Body of pancreas (tissue), 4 donors: ENCODE results near the gene OMD. TPM values are rescaled to one million over a fixed set of nuclear protein-coding genes. Genes with fewer than 3 reads are reported as not detected.

Source experiments
- ATAC-seq: fragments of 150-250 bp; one replicate; pipeline ENCODE4 v1.9.1; 2016
- DNase-seq, 4 donors: peaks; one replicate each; pipeline ENCODE4 v3.0.0-alpha.2; 2019
- H3K27ac ChIP-seq, 4 donors: fragments of 200-600 bp; sonication (generic); 1 replicate in 3 of 4; 2 replicates in 1 of 4; pipeline versions ENCODE4 v1.5.1 to v1.6.1; 2016 to 2019; ENCODE audit warnings: mild to moderate bottlenecking in 1 of 4, mixed read lengths in 1 of 4, moderate library complexity in 1 of 4
- H3K27me3 ChIP-seq, 2 donors: fragments of 200-600 bp; sonication (generic); one replicate each; pipeline ENCODE4 v1.6.0; 2016; ENCODE audit warnings: mild to moderate bottlenecking in 1 of 2
- H3K36me3 ChIP-seq, 2 donors: fragments of 200-600 bp; sonication (generic); replicated peaks in 1 of 2; 2 replicates each; pipeline ENCODE4 v1.5.1; 2016; ENCODE audit warnings: low read depth in 2 of 2; ENCODE audit not compliant: insufficient read depth in 1 of 2
- H3K4me1 ChIP-seq: fragments of 200-600 bp; sonication (generic); one replicate; pipeline ENCODE4 v1.6.0; 2016
- H3K4me3 ChIP-seq, 2 donors: fragments of 200-600 bp; sonication (generic); 1 replicate in 1 of 2; 2 replicates in 1 of 2; pipeline ENCODE4 v1.5.1; 2016 to 2019
- H3K9me3 ChIP-seq, 3 donors: fragments of 200-600 bp; sonication (generic); 1 replicate in 2 of 3; 2 replicates in 1 of 3; pipeline ENCODE4 v1.5.1; 2016
- POLR2A ChIP-seq, 3 donors: fragments of 450-650 bp; IDR thresholded peaks; one replicate each; pipeline ENCODE4 v1.6.1; 2016; ENCODE audit warnings: antibody characterized with exemption in 3 of 3, mild to moderate bottlenecking in 2 of 3
- WGBS, 2 donors: methylation state at CpG; one replicate each; pipeline ENCODE4 v1.1.5; 2017; 5-methylcytosine and 5-hydroxymethylcytosine counted together
- intact Hi-C: fragments of 100-400 bp; cut with DNase I; formaldehyde crosslinking; loops from one replicate; pipeline ENCODE4 v1.15.1; 2023
- total RNA-seq, 2 donors: library from RNA; depleted of rRNA; stranded (reverse); fragments of >200 nt; gene quantifications; one replicate each; pipeline ENCODE4 v1.1.0, GENCODE V29; 2016
- TF ChIP-seq, protein P1 (sequence below), 7 experiments: fragments of 450-650 bp in 4 of 7; fragments of 200-600 bp in 3 of 7; sonication (generic) in 3 of 7; IDR thresholded peaks; one replicate each; pipeline ENCODE4 v1.5.1; 2016 to 2019; ENCODE audit warnings: antibody characterized with exemption in 7 of 7

The OMD gene
- total RNA-seq, 2 donors from 2014 or later = 0.33 to 4.9 TPM

DNA sequence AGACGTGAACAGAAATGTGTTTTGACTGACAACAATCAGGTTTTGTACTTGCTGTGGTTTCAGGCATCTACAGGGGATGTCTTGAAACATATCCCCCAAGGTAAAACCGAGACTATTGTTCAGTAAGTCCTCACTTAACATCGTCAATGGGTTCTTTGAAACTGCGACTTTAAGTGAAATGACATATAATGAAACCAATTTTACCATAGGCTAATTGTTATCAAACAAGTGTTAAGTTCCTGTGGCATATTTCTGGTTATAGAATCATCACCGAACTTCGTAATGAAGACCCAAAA lies 16.4 kb upstream of the OMD start:
- DNase-seq (no peak), ATAC-seq (no peak)
- no peaks in the 10 kb centered on the region for H3K9me3 ChIP-seq
- TF ChIP-seq POLR2A (IDR thresholded peaks at IDR 0.05) = no peak
- TF ChIP-seq, protein P1, sequence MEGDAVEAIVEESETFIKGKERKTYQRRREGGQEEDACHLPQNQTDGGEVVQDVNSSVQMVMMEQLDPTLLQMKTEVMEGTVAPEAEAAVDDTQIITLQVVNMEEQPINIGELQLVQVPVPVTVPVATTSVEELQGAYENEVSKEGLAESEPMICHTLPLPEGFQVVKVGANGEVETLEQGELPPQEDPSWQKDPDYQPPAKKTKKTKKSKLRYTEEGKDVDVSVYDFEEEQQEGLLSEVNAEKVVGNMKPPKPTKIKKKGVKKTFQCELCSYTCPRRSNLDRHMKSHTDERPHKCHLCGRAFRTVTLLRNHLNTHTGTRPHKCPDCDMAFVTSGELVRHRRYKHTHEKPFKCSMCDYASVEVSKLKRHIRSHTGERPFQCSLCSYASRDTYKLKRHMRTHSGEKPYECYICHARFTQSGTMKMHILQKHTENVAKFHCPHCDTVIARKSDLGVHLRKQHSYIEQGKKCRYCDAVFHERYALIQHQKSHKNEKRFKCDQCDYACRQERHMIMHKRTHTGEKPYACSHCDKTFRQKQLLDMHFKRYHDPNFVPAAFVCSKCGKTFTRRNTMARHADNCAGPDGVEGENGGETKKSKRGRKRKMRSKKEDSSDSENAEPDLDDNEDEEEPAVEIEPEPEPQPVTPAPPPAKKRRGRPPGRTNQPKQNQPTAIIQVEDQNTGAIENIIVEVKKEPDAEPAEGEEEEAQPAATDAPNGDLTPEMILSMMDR (IDR thresholded peaks at IDR 0.05) = no peak
- no peak overlapping the region for H3K4me3 ChIP-seq
- intact Hi-C loops = no loop called here
- no peaks in the 10 kb centered on the region for H3K27me3 ChIP-seq
- whole genome bisulfite sequencing, 2 donors = 82 to 87% methylated on average over 6 of the region's 6 CpGs
- no peaks in the 10 kb centered on the region for H3K36me3 ChIP-seq
- no peak overlapping the region for H3K27ac ChIP-seq
- H3K4me1 ChIP-seq = no peaks in the 10 kb centered on the region

DNA sequence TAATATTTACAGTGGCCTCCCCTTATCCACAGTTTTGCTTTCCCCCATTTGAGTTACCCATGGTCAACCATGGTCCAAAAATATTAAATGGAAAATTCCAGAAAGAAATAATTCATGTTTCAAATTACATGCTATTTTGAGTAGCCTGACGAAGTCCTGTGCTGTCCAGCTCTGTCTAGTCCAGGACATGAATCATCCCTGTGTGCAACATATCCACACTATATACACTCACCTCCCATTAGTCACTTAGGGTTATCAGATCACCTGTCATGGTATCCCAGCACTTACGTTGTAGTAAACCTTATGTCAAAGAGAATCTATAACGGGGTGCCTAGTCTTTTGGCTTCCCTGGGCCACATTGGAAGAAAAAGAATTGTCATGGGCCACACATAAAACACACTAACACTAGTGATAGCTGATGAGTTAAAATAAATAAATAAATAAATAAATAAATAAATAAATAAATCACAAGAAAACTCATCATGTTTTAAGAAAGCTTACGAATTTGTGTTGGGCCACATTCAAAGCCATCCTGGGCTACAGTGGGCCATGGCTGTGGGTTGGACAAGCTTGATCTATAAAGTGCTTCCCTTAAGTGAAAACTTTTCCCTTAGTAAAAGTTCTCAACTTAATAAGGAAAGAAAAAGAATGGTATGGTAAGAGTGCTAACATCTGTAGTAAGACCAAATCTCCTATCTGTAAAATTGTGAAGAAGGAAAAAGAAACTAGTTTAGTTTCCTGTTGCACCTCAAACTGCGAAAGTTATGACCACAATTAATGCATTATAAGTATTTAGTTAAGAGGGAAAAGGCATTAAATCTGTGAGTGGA lies 15.9 kb upstream of the OMD start:
- TF ChIP-seq, protein P1 (IDR thresholded peaks at IDR 0.05) = no peak
- TF ChIP-seq POLR2A (IDR thresholded peaks at IDR 0.05) = no peak
- DNase-seq = no peak
- Histone ChIP-seq H3K4me1 (no peaks in the 10 kb centered on the region), H3K4me3 (no peak overlapping the region), H3K27me3 (no peaks in the 10 kb centered on the region), H3K27ac (no peak overlapping the region), H3K9me3 (no peaks in the 10 kb centered on the region), H3K36me3 (no peaks in the 10 kb centered on the region)
- ATAC-seq = no peak
- intact Hi-C loops = no loop called here
- WGBS, 2 donors = 83 to 84% methylated on average over 5 of the region's 5 CpGs

DNA sequence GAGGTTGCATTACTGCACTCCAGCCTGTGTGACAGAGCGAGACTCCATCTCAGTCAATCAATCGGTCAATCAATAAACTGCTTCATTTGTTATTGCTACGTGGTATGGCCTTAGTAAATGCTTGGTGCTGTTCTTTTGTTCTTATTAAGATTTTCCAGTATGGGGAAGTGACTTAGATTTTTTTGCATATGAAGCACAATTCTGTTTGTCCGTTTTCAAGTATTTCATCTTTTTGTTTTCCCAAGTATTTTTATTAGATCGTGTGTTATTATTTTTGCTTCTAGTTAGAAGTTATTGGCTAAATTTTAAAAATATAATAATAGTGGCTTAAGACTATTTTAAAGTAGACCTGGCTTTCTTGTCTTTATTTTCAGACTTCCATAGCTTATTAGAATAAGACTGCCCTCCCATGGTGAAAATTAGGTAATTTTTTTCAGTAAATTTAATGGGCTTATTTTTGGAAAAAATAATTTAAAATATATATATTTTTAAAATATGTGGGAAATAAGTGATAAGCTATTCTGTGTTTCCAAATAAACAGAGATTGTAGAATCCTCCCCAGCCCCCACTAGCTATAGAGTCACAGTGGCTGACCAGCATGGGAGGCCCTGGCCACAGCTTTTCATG lies 14.7 kb upstream of the OMD start:
- Histone ChIP-seq H3K27me3 (no peaks in the 10 kb centered on the region), H3K27ac (no peak overlapping the region), H3K4me3 (no peak overlapping the region), H3K9me3 (no peaks in the 10 kb centered on the region), H3K36me3 (no peaks in the 10 kb centered on the region), H3K4me1 (no peaks in the 10 kb centered on the region)
- no peak for DNase-seq
- ATAC-seq = no peak
- intact Hi-C loops = no loop called here
- WGBS, 2 donors = 75 to 83% methylated on average over 5 of the region's 5 CpGs
- no peak for TF ChIP-seq POLR2A (IDR thresholded peaks at IDR 0.05)
- TF ChIP-seq, protein P1 (IDR thresholded peaks at IDR 0.05) = peak in 1 of 7 experiments; percentile 27

DNA sequence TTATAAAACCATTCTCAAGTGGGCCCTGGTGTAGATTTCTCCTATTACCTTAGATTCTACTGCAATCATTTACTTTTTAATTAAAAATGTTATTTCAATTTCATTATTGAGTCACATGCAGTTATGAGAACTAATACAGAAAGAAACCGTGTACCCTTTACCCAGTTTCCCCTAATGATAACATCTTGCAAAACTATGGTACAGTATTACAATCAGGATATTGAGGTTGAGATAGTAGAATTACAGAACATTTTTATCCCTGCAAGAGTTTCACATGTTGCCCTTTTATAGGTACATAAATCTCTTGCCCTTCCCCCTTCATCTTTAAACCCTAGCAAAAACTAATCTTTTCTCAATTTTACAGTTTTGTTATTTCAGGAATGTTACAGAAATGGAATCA lies 11.0 kb upstream of the OMD start:
- intact Hi-C loops = no loop called here
- no peak for TF ChIP-seq POLR2A (IDR thresholded peaks at IDR 0.05)
- TF ChIP-seq, protein P1 (IDR thresholded peaks at IDR 0.05) = no peak
- H3K36me3 ChIP-seq = no peaks in the 10 kb centered on the region
- H3K27ac ChIP-seq = no peak overlapping the region
- H3K9me3 ChIP-seq = no peaks in the 10 kb centered on the region
- ATAC-seq (no peak), DNase-seq (no peak)
- H3K27me3 ChIP-seq = no peaks in the 10 kb centered on the region
- no peak overlapping the region for H3K4me3 ChIP-seq
- WGBS, 2 donors = 77 to 93% methylated on average over 1 of the region's 1 CpG
- no peaks in the 10 kb centered on the region for H3K4me1 ChIP-seq
